Activated gamma-delta T cell treated with Interleukin-2 at 50 U/mL for 16 hours (primary cell): Measurements from ENCODE around the gene TMEM62.
"Not testable (repeated sequence)": the region's sequence is repeated elsewhere in the genome, so short reads cannot be mapped to it uniquely, and the experiment has no call there.

Experiments used
- DNase-seq: peaks from one replicate; pipeline ENCODE4 v3.0.0-alpha.2; 2020

The TMEM62 gene

GRCh38 chr15:43125100-43125661 is 8.2 kb upstream of the TMEM62 start:
- no peak for DNase-seq

GRCh38 chr15:43126356-43126755 is 7.0 kb upstream of the TMEM62 start:
- DNase-seq, result no peak

- DNase-seq, result no peak
These were observed 5.6 kb upstream of the TMEM62 start for GRCh38 chr15:43127752-43128151.

- not testable (repeated sequence) for DNase-seq
These were observed 5.0 kb upstream of the TMEM62 start for GRCh38 chr15:43128174-43128979.

GRCh38 chr15:43128980-43129335 is 4.4 kb upstream of the TMEM62 start:
- no peak for DNase-seq

GRCh38 chr15:43132830-43133429 is 456 bp upstream of the TMEM62 start:
- no peak for DNase-seq

- DNase-seq, result peak; percentile 7
These were observed 810 bp downstream of the TMEM62 start for GRCh38 chr15:43134157-43134635.

- no peak for DNase-seq
These were observed 2.0 kb downstream of the TMEM62 start for GRCh38 chr15:43135351-43135750.

- no peak for DNase-seq
These were observed 10.0 kb downstream of the TMEM62 start for GRCh38 chr15:43143203-43143941.

- no peak for DNase-seq
These were observed 11.1 kb downstream of the TMEM62 start for GRCh38 chr15:43144512-43144911.

GRCh38 chr15:43146184-43146583 is 12.8 kb downstream of the TMEM62 start:
- DNase-seq, result no peak

GRCh38 chr15:43150191-43150929 is 17.0 kb downstream of the TMEM62 start:
- DNase-seq, result no peak

GRCh38 chr15:43151688-43152087 is 18.3 kb downstream of the TMEM62 start:
- DNase-seq, result no peak

GRCh38 chr15:43153269-43153668 is 19.9 kb downstream of the TMEM62 start:
- no peak for DNase-seq

GRCh38 chr15:43165801-43166325 is 32.5 kb downstream of the TMEM62 start:
- no peak for DNase-seq

GRCh38 chr15:43167261-43167660 is 33.9 kb downstream of the TMEM62 start:
- DNase-seq, result not testable (repeated sequence)

- no peak for DNase-seq
These were observed 35.1 kb downstream of the TMEM62 start for GRCh38 chr15:43168192-43169107.

GRCh38 chr15:43169888-43170287 is 36.5 kb downstream of the TMEM62 start:
- no peak for DNase-seq

- DNase-seq, result not testable (repeated sequence)
These were observed 42.4 kb downstream of the TMEM62 start for GRCh38 chr15:43175656-43176309.

GRCh38 chr15:43177147-43177546 is 43.8 kb downstream of the TMEM62 start:
- DNase-seq, result not testable (repeated sequence)

GRCh38 chr15:43183270-43183669 is 49.9 kb downstream of the TMEM62 start:
- DNase-seq, result no peak
